Panc1 (cell line): Measurements from ENCODE around the gene NGEF. TPM values are rescaled to one million over a fixed set of nuclear protein-coding genes. Genes with fewer than 3 reads are reported as not detected.

Source experiments
- ATAC-seq: fragments of 200-7000 bp; cut with Tn5 transposase; 2 replicates; pipeline ENCODE4 v1.9.1; 2020; ENCODE audit warnings: mild to moderate bottlenecking, moderate library complexity
- BruUV-seq: library from RNA; stranded (reverse); fragments of 400-500 nt; replicated peaks from 2 replicates; lab custom pipeline; 2021; lab: Mats Ljungman, UMichigan
- CTCF ChIA-PET: fragments of 300-600 bp; sonication (Branson Sonifier 250); formaldehyde crosslinking; loops from one replicate; lab custom pipeline; 2022; ENCODE audit warnings: antibody characterized with exemption; lab: Charles Lee
- POLR2A ChIA-PET: fragments of 300-600 bp; sonication (Branson Sonifier 250); formaldehyde crosslinking; loops from one replicate; lab custom pipeline; 2022; ENCODE audit warnings: antibody characterized with exemption; lab: Charles Lee
- DNase-seq: peaks from one replicate; pipeline ENCODE4 v3.0.0-alpha.2; 2010; ENCODE audit warnings: low read depth, low spot score
- H3K27ac ChIP-seq: 2 replicates; pipeline ENCODE4 v1.5.1; 2011; ENCODE audit warnings: mild to moderate bottlenecking, low read length, inconsistent platforms
- H3K27me3 ChIP-seq: fragments of 200-500 bp; sonication (Bioruptor generic); 2 replicates; pipeline ENCODE4 v1.6.0; 2014; ENCODE audit warnings: low read length, inconsistent platforms; ENCODE audit not compliant: control insufficient read depth, insufficient read depth
- H3K36me3 ChIP-seq: fragments of 200-500 bp; sonication (Bioruptor generic); 2 replicates; pipeline ENCODE4 v1.5.1; 2014; ENCODE audit warnings: inconsistent platforms, mild to moderate bottlenecking, low read length, moderate library complexity; ENCODE audit not compliant: control insufficient read depth, insufficient read depth
- H3K4me1 ChIP-seq: 2 replicates; pipeline ENCODE4 v1.5.1; 2011; ENCODE audit warnings: inconsistent platforms, mild to moderate bottlenecking, low read length, moderate library complexity; ENCODE audit not compliant: control insufficient read depth, insufficient read depth
- H3K4me3 ChIP-seq, 2 experiments: 2 replicates each; pipeline ENCODE4 v1.5.1; 2011 to 2012; ENCODE audit warnings: low read depth in 2 of 2, low read length in 2 of 2, mild to moderate bottlenecking in 2 of 2, inconsistent platforms in 1 of 2, moderate library complexity in 1 of 2
- H3K9me3 ChIP-seq: fragments of 200-500 bp; sonication (Bioruptor generic); 2 replicates; pipeline ENCODE4 v1.5.1; 2014; ENCODE audit warnings: low read depth, mild to moderate bottlenecking, inconsistent platforms, low read length, moderate library complexity; ENCODE audit not compliant: control insufficient read depth, insufficient read depth
- CTCF ChIP-seq: fragments of 450-650 bp; IDR thresholded peaks from 2 replicates; pipeline ENCODE4 v1.5.1; 2017; ENCODE audit warnings: mild to moderate bottlenecking
- POLR2AphosphoS5 ChIP-seq: IDR thresholded peaks from 2 replicates; pipeline ENCODE4 v1.6.1; 2012; ENCODE audit warnings: mild to moderate bottlenecking, low read depth, low read length, moderate library complexity
- REST ChIP-seq, 2 experiments: IDR thresholded peaks; 2 replicates each; pipeline ENCODE4 v1.6.1; 2011 to 2012; ENCODE audit warnings: low read depth in 2 of 2, control low read depth in 1 of 2, low read length in 1 of 2, mild to moderate bottlenecking in 1 of 2, moderate library complexity in 1 of 2; ENCODE audit not compliant: insufficient read depth in 1 of 2
- SIN3A ChIP-seq: IDR thresholded peaks from 2 replicates; pipeline ENCODE4 v1.6.1; 2012; ENCODE audit warnings: low read depth, mild to moderate bottlenecking, low read length, moderate library complexity, borderline replicate concordance; ENCODE audit not compliant: insufficient read depth
- TCF7L2 ChIP-seq: IDR thresholded peaks from 2 replicates; pipeline ENCODE4 v1.6.1; 2011; ENCODE audit warnings: mild to moderate bottlenecking, low read depth, low read length, inconsistent platforms
- in situ Hi-C: cut with HindIII; loops from 2 replicates; pipeline ENCODE4 v1.10.0; 2016; ENCODE audit warnings: low sequenced_read_pairs, low pct_unique_long_range_greater_than_20kb
- intact Hi-C: fragments of 100-400 bp; cut with micrococcal nuclease; formaldehyde crosslinking; loops from one replicate; pipeline ENCODE4 v1.10.0; 2022; ENCODE audit not compliant: unreplicated experiment
- total RNA-seq: library from RNA; stranded (reverse); gene quantifications from one replicate; pipeline ENCODE4 v1.2.1, GENCODE V29; 2021; ENCODE audit not compliant: unreplicated experiment

NGEF gene
- total RNA-seq, 1 experiment from 2014 or later: 17.8 TPM

GRCh38 chr2:232926431-232926939 is 86.6 kb downstream of the NGEF start:
- ATAC-seq (no peak), DNase-seq (no peak)
- intact Hi-C loops (no loop called here), in situ Hi-C loops (no loop called here)
- no peaks in the 10 kb centered on the region for H3K36me3 ChIP-seq
- no peaks in the 10 kb centered on the region for H3K9me3 ChIP-seq
- POLR2A ChIA-PET: no interaction called here
- CTCF ChIA-PET: no interaction called here
- TF ChIP-seq REST (IDR thresholded peaks at IDR 0.05; ENCODE audit: insufficient read depth in 1 of 2, low read depth in 2 of 2, low read length in 1 of 2) (no peak), CTCF (no peak), POLR2AphosphoS5 (no peak), SIN3A (no peak), TCF7L2 (no peak)
- H3K27ac ChIP-seq: no peak overlapping the region; the same call in 1 of the 2 replicates
- H3K4me1 ChIP-seq: peaks cover 5% of the 10 kb centered on the region; the same call in 1 of the 2 replicates
- no peaks in the 10 kb centered on the region for H3K27me3 ChIP-seq
- no TSS peak for BruUV-seq
- H3K4me3 ChIP-seq: peak overlapping the region; percentile 46 to 61

- CTCF ChIA-PET: no interaction called here
- Histone ChIP-seq H3K9me3 (no peaks in the 10 kb centered on the region), H3K27ac (no peak overlapping the region), H3K27me3 (no peaks in the 10 kb centered on the region), H3K36me3 (no peaks in the 10 kb centered on the region), H3K4me3 (no peak overlapping the region), H3K4me1 (peaks cover 5% of the 10 kb centered on the region; the same call in 1 of the 2 replicates)
- BruUV-seq: no TSS peak
- intact Hi-C loops: no loop called here
- TF ChIP-seq TCF7L2: no peak
- no peak for TF ChIP-seq SIN3A
- no peak for TF ChIP-seq POLR2AphosphoS5
- no peak for TF ChIP-seq REST (IDR thresholded peaks at IDR 0.05; ENCODE audit: insufficient read depth in 1 of 2, low read depth in 2 of 2, low read length in 1 of 2)
- TF ChIP-seq CTCF: no peak
- no peak for ATAC-seq
- in situ Hi-C loops: no loop called here
- POLR2A ChIA-PET: no interaction called here
- DNase-seq: no peak
Measured at GRCh38 chr2:232925821-232926156, 87.3 kb downstream of the NGEF start.
